Naive B cell (primary cell): Measurements from ENCODE around the gene ATP9B. TPM values are rescaled to one million over a fixed set of nuclear protein-coding genes. Genes with fewer than 3 reads are reported as not detected.

ENCODE experiments used
- ATAC-seq, 2 donors: fragments of 150-1000 bp; cut with Tn5 transposase; 2 replicates each; pipeline ENCODE4 v1.10.0; 2021; ENCODE audit warnings: low read depth in 2 of 2, mild to moderate bottlenecking in 2 of 2, moderate library complexity in 2 of 2
- DNase-seq: peaks from one replicate; pipeline ENCODE4 v3.0.0; 2022
- H3K27ac Mint-ChIP-seq, 6 donors: one replicate each; pipeline ENCODE4 v1.8.0; 2020 to 2022; ENCODE audit warnings: mild to moderate bottlenecking in 6 of 6, mixed read lengths in 6 of 6, moderate library complexity in 5 of 6, inconsistent platforms in 2 of 6
- H3K27me3 Mint-ChIP-seq, 3 donors: one replicate each; pipeline ENCODE4 v1.8.0; 2021 to 2022; ENCODE audit warnings: mixed read lengths in 3 of 3, mild to moderate bottlenecking in 1 of 3
- H3K36me3 Mint-ChIP-seq, 2 donors: one replicate each; pipeline ENCODE4 v1.8.0; 2020 to 2022; ENCODE audit warnings: mixed read lengths in 2 of 2, inconsistent platforms in 1 of 2, mild to moderate bottlenecking in 1 of 2
- H3K4me1 Mint-ChIP-seq, 3 donors: one replicate each; pipeline ENCODE4 v1.8.0; 2020 to 2022; ENCODE audit warnings: mixed read lengths in 3 of 3, inconsistent platforms in 1 of 3, mild to moderate bottlenecking in 1 of 3, moderate library complexity in 1 of 3
- H3K4me3 Mint-ChIP-seq, 8 donors: one replicate each; pipeline ENCODE4 v1.8.0; 2020 to 2022; ENCODE audit warnings: mild to moderate bottlenecking in 8 of 8, mixed read lengths in 8 of 8, moderate library complexity in 8 of 8, inconsistent platforms in 2 of 8
- H3K9me3 Mint-ChIP-seq, 7 donors: one replicate each; pipeline ENCODE4 v1.8.0; 2020 to 2022; ENCODE audit warnings: mixed read lengths in 7 of 7, mild to moderate bottlenecking in 5 of 7, inconsistent platforms in 2 of 7, moderate library complexity in 1 of 7
- polyA plus RNA-seq, 6 donors: library from polyadenylated mRNA; unstranded; fragments of 300-500 nt; fragmentation: Illumina TruSeq; gene quantifications; one replicate each; pipeline ENCODE4 v1.2.3, GENCODE V29; 2021; ENCODE audit warnings: low read depth in 6 of 6

Gene ATP9B
- polyA plus RNA-seq, 6 donors from 2014 or later: 14.7 to 27.6 (median 16.3) TPM

DNA sequence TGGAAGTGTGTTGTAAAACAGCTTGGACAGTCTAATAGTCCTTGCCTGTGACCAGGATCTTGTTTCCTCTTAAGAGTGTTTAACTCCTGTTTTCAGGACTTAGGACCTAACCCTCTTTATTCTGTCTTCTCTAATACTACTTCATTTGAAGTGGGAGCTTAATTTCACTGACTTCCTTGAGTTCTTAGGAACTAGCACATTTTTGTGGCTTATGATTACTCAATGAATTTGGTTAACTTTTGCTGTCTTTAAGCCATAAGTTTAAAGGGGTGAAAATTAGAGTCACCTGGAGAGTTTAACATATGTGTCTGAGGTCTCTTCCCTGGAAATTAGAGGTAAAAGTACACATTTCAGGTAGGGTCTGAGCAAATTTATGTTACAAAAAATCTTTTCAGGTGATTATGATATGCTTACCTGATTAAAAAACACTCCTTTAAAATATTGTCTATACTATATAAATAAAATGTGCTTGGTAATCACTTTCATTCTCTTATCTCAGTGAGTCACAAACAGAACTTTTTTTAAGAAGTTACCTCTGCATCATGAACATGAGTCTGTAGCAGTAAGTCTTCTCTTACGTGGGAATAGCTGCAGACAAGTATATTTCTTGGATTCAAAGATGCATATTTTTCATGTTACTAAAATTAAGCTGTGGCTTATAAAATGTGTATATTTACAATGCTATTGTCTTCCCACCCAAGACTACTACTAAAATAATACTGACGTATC is 52.7 kb downstream of the ATP9B start:
- no peaks in the 10 kb centered on the region for H3K27me3 Mint-ChIP-seq
- H3K9me3 Mint-ChIP-seq: no peaks in the 10 kb centered on the region
- ATAC-seq (no peak), DNase-seq (no peak)
- H3K27ac Mint-ChIP-seq: no peak overlapping the region
- H3K4me1 Mint-ChIP-seq: peaks cover 0 to 6% (median 0%) of the 10 kb centered on the region in 3 donors
- H3K4me3 Mint-ChIP-seq: no peak overlapping the region
- H3K36me3 Mint-ChIP-seq: peaks cover 7 to 22% of the 10 kb centered on the region in 2 donors

DNA sequence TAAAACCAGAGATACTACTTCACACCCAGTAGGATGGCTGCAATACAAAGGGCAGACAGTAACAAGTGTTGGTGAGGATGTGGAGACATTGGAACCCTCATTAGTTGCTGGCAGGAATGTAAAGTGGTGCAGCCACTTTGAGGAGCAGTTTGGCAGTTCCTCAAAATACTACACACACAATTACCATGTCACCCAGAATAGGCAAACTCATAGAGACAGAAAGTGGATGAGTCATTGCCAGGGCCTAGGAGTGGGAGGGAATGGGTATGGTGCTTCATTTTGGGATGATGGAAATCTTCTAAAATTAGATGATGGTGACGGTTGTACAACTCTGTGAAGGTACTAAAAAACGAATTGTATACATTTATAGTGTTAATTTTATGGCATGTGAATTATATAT is 54.8 kb downstream of the ATP9B start:
- no peak overlapping the region for H3K4me3 Mint-ChIP-seq
- no peaks in the 10 kb centered on the region for H3K9me3 Mint-ChIP-seq
- ATAC-seq (no peak), DNase-seq (no peak)
- peaks cover 0 to 6% (median 0%) of the 10 kb centered on the region in 3 donors for H3K4me1 Mint-ChIP-seq
- H3K27ac Mint-ChIP-seq: no peak overlapping the region
- peaks cover 0 to 29% of the 10 kb centered on the region in 2 donors for H3K36me3 Mint-ChIP-seq
- no peaks in the 10 kb centered on the region for H3K27me3 Mint-ChIP-seq

DNA sequence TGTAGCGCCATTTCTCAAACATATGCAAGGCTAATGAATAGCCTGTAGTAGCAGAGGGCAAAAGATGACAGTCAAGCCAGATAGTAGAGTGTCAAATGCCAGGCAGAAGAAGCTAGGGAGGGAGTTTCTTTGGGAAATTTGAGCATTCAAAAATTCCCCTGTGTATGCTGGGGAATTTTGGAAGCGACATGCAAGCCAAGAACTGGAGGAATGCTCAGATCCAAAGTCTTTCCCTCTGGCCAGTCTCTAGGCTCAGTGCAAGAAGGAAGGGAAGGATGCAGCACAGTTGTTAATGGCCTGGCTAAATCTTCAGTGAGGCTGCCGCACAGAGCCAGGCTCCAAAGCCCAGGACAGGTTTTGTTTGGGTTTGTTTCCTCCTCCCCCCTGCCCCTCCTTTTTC is 59.9 kb downstream of the ATP9B start:
- no peak for ATAC-seq
- no peaks in the 10 kb centered on the region for H3K9me3 Mint-ChIP-seq
- H3K27me3 Mint-ChIP-seq: no peaks in the 10 kb centered on the region
- peaks cover 10 to 29% of the 10 kb centered on the region in 2 donors for H3K36me3 Mint-ChIP-seq
- no peak overlapping the region for H3K4me3 Mint-ChIP-seq
- no peak overlapping the region for H3K27ac Mint-ChIP-seq
- no peak for DNase-seq
- peaks cover 0 to 9% (median 1%) of the 10 kb centered on the region in 3 donors for H3K4me1 Mint-ChIP-seq

DNA sequence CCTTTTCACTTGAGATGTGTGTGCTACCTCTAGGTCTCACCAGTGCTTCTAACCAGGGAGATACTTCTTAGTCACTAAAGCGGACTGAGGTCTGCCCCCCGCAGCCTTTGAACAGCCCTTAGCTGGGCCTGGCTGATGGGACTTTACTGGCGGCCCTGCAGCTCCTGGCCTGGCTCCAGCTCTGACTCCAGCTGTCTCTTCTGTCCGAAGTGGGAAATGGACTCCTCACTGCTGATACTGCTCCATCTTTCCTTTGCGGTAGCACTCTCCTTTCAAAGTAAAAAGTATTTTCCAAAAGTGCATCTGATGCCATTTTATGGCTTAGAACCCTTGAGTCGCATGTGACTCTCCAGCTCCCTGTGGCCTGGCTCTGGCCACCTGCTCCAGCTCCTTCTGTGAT is 64.5 kb downstream of the ATP9B start:
- no peaks in the 10 kb centered on the region for H3K27me3 Mint-ChIP-seq
- ATAC-seq: no peak

DNA sequence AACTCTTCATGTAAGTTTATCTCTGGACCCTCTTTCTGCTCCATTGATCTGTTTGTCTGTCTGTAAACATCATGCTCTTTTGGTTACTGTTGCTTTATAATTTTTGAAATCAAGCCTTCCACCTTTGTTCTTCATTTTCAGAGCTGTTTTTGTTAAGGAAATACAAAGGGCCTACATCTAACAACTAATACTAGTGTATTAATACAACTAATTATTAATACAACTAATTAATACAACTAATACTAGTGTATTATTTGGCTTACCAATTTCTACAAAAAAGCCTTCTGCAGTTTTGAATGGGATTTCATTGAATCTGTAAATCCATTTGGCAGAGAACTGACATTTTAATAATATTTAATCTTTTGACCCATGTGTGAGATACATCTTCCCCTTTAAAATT is 66.7 kb downstream of the ATP9B start:
- peaks cover 13 to 19% of the 10 kb centered on the region in 2 donors for H3K36me3 Mint-ChIP-seq

More for the DNA sequence above, 64.5 kb downstream of the ATP9B start:
- Mint-ChIP-seq H3K4me3 (no peak overlapping the region), H3K27ac (no peak overlapping the region), H3K36me3 (peaks cover 23 to 25% of the 10 kb centered on the region in 2 donors), H3K4me1 (peaks cover 3 to 13% (median 3%) of the 10 kb centered on the region in 3 donors), H3K9me3 (no peaks in the 10 kb centered on the region)
- no peak for DNase-seq

DNA sequence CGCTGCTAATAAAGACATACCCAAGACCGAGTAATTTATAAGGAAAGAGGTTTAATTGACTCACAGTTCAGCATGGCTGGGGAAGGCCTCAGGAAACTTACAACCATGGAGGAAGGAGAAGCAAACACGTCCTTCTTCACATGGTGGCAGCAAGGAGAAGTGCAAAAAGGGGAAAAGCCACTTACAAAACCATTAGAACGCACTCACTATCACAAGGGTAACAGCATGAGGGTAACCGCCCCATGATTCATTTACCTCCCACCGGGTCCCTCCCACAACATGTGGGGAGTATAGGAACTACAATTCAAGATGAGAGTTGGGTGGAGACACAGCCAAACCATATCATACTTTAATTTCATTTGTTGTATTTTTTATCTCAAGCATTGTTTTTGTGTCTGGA is 67.5 kb downstream of the ATP9B start:
- Mint-ChIP-seq H3K36me3 (peaks cover 13 to 19% of the 10 kb centered on the region in 2 donors), H3K9me3 (no peaks in the 10 kb centered on the region), H3K4me1 (peaks cover 0 to 13% (median 3%) of the 10 kb centered on the region in 3 donors), H3K27me3 (no peaks in the 10 kb centered on the region), H3K27ac (no peak overlapping the region), H3K4me3 (no peak overlapping the region)
- DNase-seq (no peak), ATAC-seq (no peak)

More for the DNA sequence above, 66.7 kb downstream of the ATP9B start:
- H3K27ac Mint-ChIP-seq: no peak overlapping the region
- H3K27me3 Mint-ChIP-seq: no peaks in the 10 kb centered on the region
- peaks cover 0 to 13% (median 3%) of the 10 kb centered on the region in 3 donors for H3K4me1 Mint-ChIP-seq
- no peak for ATAC-seq
- no peak for DNase-seq
- no peaks in the 10 kb centered on the region for H3K9me3 Mint-ChIP-seq
- H3K4me3 Mint-ChIP-seq: no peak overlapping the region

DNA sequence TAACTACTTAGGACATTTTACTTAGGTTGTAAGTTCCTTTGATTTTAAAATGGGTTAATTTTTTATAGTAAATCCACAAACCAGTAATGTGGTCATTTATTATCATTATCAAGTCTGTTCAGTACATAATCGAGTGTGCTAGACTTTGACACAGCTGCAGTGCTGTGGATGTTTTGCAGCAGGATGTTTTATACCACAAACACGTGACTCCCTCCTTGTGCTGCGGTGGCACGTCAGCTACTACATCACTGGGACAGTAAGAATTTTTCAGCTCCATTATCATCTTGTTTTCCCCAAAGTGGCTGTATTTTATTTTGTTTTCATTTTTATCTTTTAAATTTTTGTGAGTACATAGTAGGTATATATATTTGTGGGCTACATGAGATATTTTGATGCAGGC is 70.0 kb downstream of the ATP9B start:
- peaks cover 0 to 13% (median under 1%) of the 10 kb centered on the region in 3 donors for H3K4me1 Mint-ChIP-seq
- no peak for DNase-seq
- no peak overlapping the region for H3K4me3 Mint-ChIP-seq
- no peaks in the 10 kb centered on the region for H3K27me3 Mint-ChIP-seq
- ATAC-seq: no peak
- no peak overlapping the region for H3K27ac Mint-ChIP-seq
- H3K9me3 Mint-ChIP-seq: no peaks in the 10 kb centered on the region
- peaks cover 13 to 20% of the 10 kb centered on the region in 2 donors for H3K36me3 Mint-ChIP-seq

DNA sequence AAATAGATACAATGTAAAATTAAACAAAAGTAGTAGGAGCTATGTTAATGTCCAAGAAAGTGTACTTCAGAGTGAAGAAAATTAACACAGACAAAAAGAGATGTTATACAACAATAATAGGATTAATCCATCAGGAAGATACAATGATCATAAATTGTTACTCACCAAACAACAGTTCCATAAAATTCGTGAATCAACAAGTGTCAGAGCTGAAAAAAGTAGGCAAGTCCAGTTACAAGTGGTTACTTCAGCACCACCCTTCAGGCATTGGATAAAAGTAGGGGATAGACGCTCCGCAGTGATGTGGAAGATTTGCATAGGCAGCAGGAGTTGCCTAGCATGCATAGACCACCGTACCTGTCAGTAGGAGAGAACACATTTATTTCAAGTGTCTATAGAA is 77.8 kb downstream of the ATP9B start:
- ATAC-seq (no peak), DNase-seq (no peak)
- Mint-ChIP-seq H3K9me3 (peaks cover 0 to 4% (median 0%) of the 10 kb centered on the region in 7 donors), H3K36me3 (peaks cover 25 to 27% of the 10 kb centered on the region in 2 donors), H3K4me1 (peaks cover 0 to 4% (median 0%) of the 10 kb centered on the region in 3 donors), H3K4me3 (no peak overlapping the region), H3K27ac (no peak overlapping the region), H3K27me3 (no peaks in the 10 kb centered on the region)

DNA sequence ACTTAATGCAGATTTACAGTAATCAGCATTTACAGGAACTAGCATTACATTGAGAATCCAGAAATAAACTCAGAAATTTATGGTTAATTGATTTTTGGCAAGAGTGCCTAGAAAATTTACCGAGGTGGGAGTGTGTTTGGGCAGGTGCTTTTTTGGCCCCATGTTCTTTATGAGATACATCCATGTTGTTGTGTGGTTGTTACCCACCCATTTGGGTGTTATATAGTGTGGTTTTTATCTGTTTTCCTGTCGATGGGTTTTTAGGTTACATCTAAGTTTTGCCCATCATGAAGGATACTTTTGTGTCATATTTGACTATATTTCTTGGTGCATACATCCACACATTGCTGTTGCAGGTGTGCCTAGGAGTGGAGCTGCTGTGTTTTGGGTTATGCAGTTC is 82.0 kb downstream of the ATP9B start:
- H3K4me1 Mint-ChIP-seq: peaks cover 0 to 2% (median 1%) of the 10 kb centered on the region in 3 donors
- peaks cover 20 to 23% of the 10 kb centered on the region in 2 donors for H3K36me3 Mint-ChIP-seq
- no peak for DNase-seq
- ATAC-seq: no peak
- no peak overlapping the region for H3K4me3 Mint-ChIP-seq
- no peak overlapping the region for H3K27ac Mint-ChIP-seq
- peaks cover 0 to 4% (median 0%) of the 10 kb centered on the region in 7 donors for H3K9me3 Mint-ChIP-seq
- H3K27me3 Mint-ChIP-seq: no peaks in the 10 kb centered on the region

DNA sequence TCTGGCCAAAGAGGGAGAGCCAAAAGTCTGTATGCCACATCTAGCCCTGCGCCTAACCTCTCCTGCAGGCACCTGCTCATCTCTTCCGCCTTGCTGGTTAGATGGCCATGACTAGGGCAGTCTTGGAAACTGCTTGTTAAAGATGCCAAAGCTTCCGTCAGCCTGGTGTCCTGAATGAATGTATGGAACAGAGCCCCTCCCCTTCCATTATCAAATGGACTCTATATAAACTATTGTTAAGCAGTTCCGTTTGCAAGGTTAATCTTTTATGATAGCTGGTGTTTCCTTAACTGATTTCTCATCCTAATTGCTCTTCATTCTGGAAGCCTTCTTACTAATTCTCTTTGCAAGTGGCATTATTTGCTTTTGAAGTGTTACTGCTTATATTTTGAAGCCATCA is 87.1 kb downstream of the ATP9B start:
- no peak overlapping the region for H3K4me3 Mint-ChIP-seq

DNA sequence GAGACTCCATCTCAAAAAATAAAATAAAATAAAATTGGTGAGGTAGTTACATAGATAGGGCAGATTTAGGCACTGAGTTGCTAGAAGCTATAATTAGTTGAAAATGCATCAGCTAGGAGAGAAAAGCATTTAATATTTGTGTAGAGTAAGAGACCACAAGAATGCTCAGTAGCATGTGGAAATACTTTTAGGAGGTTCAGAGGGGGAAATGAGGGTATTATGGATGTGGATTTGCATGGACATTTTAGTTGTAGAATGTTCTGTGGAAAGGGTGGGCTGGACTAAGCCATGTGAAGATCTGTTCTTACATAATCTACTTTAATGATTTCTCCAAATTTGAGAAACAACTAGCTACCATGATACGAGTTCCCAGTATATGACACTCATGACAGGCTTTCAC is 95.5 kb downstream of the ATP9B start:
- H3K4me1 Mint-ChIP-seq: no peaks in the 10 kb centered on the region
- H3K9me3 Mint-ChIP-seq: no peaks in the 10 kb centered on the region
- no peaks in the 10 kb centered on the region for H3K27me3 Mint-ChIP-seq
- no peak for ATAC-seq
- H3K36me3 Mint-ChIP-seq: peaks cover 19 to 20% of the 10 kb centered on the region in 2 donors
- DNase-seq: no peak
- no peak overlapping the region for H3K4me3 Mint-ChIP-seq
- H3K27ac Mint-ChIP-seq: peak overlapping the region in 1 of 6 donors; percentile 63

More for the DNA sequence above, 87.1 kb downstream of the ATP9B start:
- H3K36me3 Mint-ChIP-seq: peaks cover 30 to 38% of the 10 kb centered on the region in 2 donors
- peaks cover 0 to 2% (median 0%) of the 10 kb centered on the region in 7 donors for H3K9me3 Mint-ChIP-seq
- H3K27me3 Mint-ChIP-seq: no peaks in the 10 kb centered on the region
- ATAC-seq: no peak
- no peak for DNase-seq
- peak overlapping the region in 1 of 6 donors; percentile 5 for H3K27ac Mint-ChIP-seq
- H3K4me1 Mint-ChIP-seq: peaks cover 0 to 9% (median 3%) of the 10 kb centered on the region in 3 donors

DNA sequence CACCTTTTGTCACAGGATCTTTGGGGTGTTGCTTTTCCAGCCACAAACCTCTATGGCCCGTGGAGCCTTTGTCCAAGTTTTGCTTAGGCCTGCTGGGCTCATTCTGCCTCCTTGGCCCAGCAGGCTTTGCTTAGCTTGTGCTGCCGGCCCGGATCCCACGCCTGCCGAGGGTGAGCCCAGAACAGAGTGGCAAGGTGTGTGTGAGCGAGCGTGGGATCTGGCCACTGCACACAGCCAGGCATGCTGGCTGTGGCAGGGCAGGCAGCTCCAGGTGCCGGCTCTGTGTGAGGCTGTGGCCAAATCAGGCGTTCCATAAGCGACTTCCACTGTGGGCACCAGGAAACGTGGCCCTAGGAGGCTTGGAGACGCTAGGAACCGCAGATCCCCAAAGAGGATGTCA is 97.5 kb downstream of the ATP9B start:
- ATAC-seq: no peak

DNA sequence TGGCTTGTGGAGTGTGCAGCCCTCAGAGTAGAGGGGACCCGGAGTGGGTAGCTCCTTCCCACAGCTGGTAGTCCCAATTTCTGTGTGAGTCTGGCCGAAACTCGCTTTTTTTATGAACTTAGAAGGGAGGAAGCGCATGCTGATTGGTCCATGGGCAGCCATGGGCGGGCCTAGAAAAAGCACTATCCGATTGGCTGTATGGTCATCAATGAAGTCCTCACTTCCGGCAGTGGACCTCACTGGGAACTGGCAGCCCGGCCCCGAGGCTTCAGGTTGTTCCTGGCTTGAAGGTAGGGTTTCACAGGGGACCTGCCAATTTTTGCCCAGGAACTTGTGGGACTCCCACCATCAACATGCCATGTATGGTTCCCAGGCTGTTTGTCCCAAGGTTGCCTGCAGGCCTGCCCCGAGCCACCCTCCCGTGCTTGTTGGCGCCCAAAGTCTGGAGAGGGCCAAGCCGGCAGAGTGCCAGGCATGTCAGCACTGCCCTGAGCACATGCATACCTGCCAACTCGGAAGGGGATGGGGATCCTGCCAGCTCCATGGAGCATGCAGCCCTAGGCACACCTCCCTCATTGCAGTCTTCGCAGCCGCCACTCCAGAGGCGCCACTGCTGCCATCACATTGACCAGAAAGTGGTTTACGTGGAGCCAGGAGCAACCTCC is 98.5 kb downstream of the ATP9B start:
- Mint-ChIP-seq H3K27me3 (no peaks in the 10 kb centered on the region), H3K4me1 (peaks cover 0 to 3% (median 0%) of the 10 kb centered on the region in 3 donors), H3K36me3 (peaks cover 15% of the 10 kb centered on the region in 2 donors), H3K4me3 (no peak overlapping the region), H3K9me3 (peaks cover 0 to 3% (median 0%) of the 10 kb centered on the region in 7 donors), H3K27ac (no peak overlapping the region)
- ATAC-seq: no peak
- DNase-seq: no peak

More for the DNA sequence above, 97.5 kb downstream of the ATP9B start:
- H3K4me1 Mint-ChIP-seq: peaks cover 0 to 3% (median 0%) of the 10 kb centered on the region in 3 donors
- H3K36me3 Mint-ChIP-seq: peaks cover 15% of the 10 kb centered on the region in 2 donors
- H3K27ac Mint-ChIP-seq: no peak overlapping the region
- no peak overlapping the region for H3K4me3 Mint-ChIP-seq
- H3K27me3 Mint-ChIP-seq: no peaks in the 10 kb centered on the region
- no peaks in the 10 kb centered on the region for H3K9me3 Mint-ChIP-seq
- DNase-seq: no peak
